GM12878 (cell line): ENCODE measurements around the gene IGSF8. TPM values are rescaled to one million over a fixed set of nuclear protein-coding genes. Genes with fewer than 3 reads are reported as not detected.

ENCODE experiments used
- MYB ChIP-seq: fragments of 150-350 bp; IDR thresholded peaks from 2 replicates; pipeline ENCODE4 v1.6.1; 2014; ENCODE audit warnings: mild to moderate bottlenecking, low read depth, low read length, borderline replicate concordance
- POLR2A ChIP-seq: IDR thresholded peaks from 2 replicates; pipeline ENCODE4 v1.6.1; 2011; ENCODE audit warnings: low read depth, mild to moderate bottlenecking, low read length
- polyA plus RNA-seq, 11 experiments: library from polyadenylated mRNA; depleted of rRNA in 4 of 11; unstranded in 6 of 11; stranded (reverse) in 5 of 11; fragments of >200 nt; fragmentation: Nextera tagmentation in 4 of 11; fragmentation: Illumina TruSeq in 1 of 11; extraction: Ambion mirVana in 4 of 11; extraction: Trizol in 1 of 11; gene quantifications; 1 replicate in 1 of 11; 2 replicates in 10 of 11; pipeline versions ENCODE4 v1.2.1 to v1.2.3, GENCODE V29; 2011 to 2016; ENCODE audit warnings: inconsistent platforms in 2 of 11, missing spikeins in 2 of 11, low read depth in 1 of 11
- total RNA-seq, 4 experiments: library from RNA; depleted of rRNA in 3 of 4; stranded (reverse); fragments of >200 nt in 3 of 4; fragmentation: Illumina TruSeq in 1 of 4; extraction: Trizol in 1 of 4; gene quantifications; 2 replicates each; pipeline versions ENCODE4 v1.2.1 to v1.2.3, GENCODE V29; 2013 to 2021
- TF ChIP-seq, protein P1 (sequence below): fragments of 450-650 bp; IDR thresholded peaks from 2 replicates; pipeline ENCODE4 v1.6.1; 2018; ENCODE audit warnings: mild to moderate bottlenecking, low read depth, moderate library complexity; ENCODE audit not compliant: partially characterized antibody
- TF ChIP-seq, protein P2 (sequence below): fragments of 450-650 bp; formaldehyde crosslinking; IDR thresholded peaks from 2 replicates; pipeline ENCODE4 v1.5.0; 2022; ENCODE audit warnings: mild to moderate bottlenecking, missing genetic modification characterization

The IGSF8 gene
- total and polyA plus RNA-seq, 10 of the 15 experiments (the other 5 are each of a cell fraction or from before 2014, with no cell fraction given): 0.64 to 24.7 (median 13.9) TPM

DNA sequence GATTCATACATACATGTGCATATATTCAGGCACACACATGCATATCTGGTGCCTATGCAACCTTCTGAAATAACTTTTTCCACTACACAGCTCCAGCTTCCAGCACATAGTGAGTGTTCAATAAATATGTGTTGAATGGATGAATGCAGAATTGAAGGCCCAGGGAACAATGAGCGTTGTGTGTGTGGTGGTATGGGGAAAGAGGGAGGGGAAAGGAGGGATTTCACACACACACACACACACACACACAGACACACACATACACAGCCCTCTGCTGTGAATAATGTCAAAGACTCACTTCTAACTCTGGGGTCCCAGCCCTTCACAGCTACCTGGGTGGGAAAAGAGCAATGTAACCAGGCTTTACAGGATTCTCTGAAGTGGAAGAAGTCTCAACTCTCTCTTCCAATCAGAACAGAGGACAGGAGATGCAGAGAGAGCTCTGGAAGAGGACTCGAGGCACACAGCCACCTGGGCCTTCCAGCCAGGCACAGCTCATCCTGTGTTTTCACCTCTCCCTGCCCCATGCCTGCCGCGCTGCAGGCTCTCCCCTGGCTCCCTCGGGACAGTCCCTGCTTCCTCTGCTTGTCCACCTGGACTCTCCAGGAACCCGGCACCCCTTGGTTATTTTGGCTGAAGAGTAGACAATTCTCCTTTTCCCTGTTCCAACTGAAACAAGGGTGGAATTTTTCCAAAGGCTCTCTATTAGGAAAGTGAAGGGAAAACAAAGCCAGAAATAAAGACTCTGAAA lies 5.4 kb upstream of the IGSF8 start (continued):
- TF ChIP-seq, protein P1, sequence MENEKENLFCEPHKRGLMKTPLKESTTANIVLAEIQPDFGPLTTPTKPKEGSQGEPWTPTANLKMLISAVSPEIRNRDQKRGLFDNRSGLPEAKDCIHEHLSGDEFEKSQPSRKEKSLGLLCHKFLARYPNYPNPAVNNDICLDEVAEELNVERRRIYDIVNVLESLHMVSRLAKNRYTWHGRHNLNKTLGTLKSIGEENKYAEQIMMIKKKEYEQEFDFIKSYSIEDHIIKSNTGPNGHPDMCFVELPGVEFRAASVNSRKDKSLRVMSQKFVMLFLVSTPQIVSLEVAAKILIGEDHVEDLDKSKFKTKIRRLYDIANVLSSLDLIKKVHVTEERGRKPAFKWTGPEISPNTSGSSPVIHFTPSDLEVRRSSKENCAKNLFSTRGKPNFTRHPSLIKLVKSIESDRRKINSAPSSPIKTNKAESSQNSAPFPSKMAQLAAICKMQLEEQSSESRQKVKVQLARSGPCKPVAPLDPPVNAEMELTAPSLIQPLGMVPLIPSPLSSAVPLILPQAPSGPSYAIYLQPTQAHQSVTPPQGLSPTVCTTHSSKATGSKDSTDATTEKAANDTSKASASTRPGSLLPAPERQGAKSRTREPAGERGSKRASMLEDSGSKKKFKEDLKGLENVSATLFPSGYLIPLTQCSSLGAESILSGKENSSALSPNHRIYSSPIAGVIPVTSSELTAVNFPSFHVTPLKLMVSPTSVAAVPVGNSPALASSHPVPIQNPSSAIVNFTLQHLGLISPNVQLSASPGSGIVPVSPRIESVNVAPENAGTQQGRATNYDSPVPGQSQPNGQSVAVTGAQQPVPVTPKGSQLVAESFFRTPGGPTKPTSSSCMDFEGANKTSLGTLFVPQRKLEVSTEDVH: no peak
- TF ChIP-seq MYB (no peak), POLR2A (no peak)
- TF ChIP-seq, protein P2, sequence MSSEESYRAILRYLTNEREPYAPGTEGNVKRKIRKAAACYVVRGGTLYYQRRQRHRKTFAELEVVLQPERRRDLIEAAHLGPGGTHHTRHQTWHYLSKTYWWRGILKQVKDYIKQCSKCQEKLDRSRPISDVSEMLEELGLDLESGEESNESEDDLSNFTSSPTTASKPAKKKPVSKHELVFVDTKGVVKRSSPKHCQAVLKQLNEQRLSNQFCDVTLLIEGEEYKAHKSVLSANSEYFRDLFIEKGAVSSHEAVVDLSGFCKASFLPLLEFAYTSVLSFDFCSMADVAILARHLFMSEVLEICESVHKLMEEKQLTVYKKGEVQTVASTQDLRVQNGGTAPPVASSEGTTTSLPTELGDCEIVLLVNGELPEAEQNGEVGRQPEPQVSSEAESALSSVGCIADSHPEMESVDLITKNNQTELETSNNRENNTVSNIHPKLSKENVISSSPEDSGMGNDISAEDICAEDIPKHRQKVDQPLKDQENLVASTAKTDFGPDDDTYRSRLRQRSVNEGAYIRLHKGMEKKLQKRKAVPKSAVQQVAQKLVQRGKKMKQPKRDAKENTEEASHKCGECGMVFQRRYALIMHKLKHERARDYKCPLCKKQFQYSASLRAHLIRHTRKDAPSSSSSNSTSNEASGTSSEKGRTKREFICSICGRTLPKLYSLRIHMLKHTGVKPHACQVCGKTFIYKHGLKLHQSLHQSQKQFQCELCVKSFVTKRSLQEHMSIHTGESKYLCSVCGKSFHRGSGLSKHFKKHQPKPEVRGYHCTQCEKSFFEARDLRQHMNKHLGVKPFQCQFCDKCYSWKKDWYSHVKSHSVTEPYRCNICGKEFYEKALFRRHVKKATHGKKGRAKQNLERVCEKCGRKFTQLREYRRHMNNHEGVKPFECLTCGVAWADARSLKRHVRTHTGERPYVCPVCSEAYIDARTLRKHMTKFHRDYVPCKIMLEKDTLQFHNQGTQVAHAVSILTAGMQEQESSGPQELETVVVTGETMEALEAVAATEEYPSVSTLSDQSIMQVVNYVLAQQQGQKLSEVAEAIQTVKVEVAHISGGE (CRISPR knock-in tag): no peak
